ENCODE results near the gene L1CAM.

The L1CAM gene

GRCh38 chrX:153902385-153902784, 16.4 kb upstream of the L1CAM start:
- H3K27ac ChIP-seq: no peak overlapping the region

GRCh38 chrX:153901753-153902140, 15.8 kb upstream of the L1CAM start:
- no peak for TF ChIP-seq CTCF (IDR thresholded peaks at IDR 0.05)
- no peak for TF ChIP-seq ZFX (IDR thresholded peaks at IDR 0.05; ENCODE audit: borderline replicate concordance)
- no peak overlapping the region for H3K27ac ChIP-seq

More at GRCh38 chrX:153902385-153902784, 16.4 kb upstream of the L1CAM start:
- TF ChIP-seq ZFX (IDR thresholded peaks at IDR 0.05; ENCODE audit: borderline replicate concordance) (no peak), CTCF (IDR thresholded peaks at IDR 0.05) (no peak)

GRCh38 chrX:153900831-153901752, 15.1 kb upstream of the L1CAM start:
- TF ChIP-seq ZFX (IDR thresholded peaks at IDR 0.05; ENCODE audit: borderline replicate concordance): no peak
- no peak for TF ChIP-seq CTCF (IDR thresholded peaks at IDR 0.05)
- no peak overlapping the region for H3K27ac ChIP-seq

- H3K27ac ChIP-seq: no peak overlapping the region
- TF ChIP-seq ZFX (IDR thresholded peaks at IDR 0.05; ENCODE audit: borderline replicate concordance) (no peak), CTCF (IDR thresholded peaks at IDR 0.05) (no peak)
Observed at GRCh38 chrX:153897899-153898298, 11.9 kb upstream of the L1CAM start.

- no peak overlapping the region for H3K27ac ChIP-seq
- no peak for TF ChIP-seq ZFX (IDR thresholded peaks at IDR 0.05; ENCODE audit: borderline replicate concordance)
- TF ChIP-seq CTCF (IDR thresholded peaks at IDR 0.05): no peak
Observed at GRCh38 chrX:153889123-153889522, 3.1 kb upstream of the L1CAM start.

GRCh38 chrX:153888344-153888743, 2.4 kb upstream of the L1CAM start:
- TF ChIP-seq CTCF (IDR thresholded peaks at IDR 0.05): no peak
- TF ChIP-seq ZFX (IDR thresholded peaks at IDR 0.05; ENCODE audit: borderline replicate concordance): no peak
- H3K27ac ChIP-seq: no peak overlapping the region

GRCh38 chrX:153887385-153887784, 1.4 kb upstream of the L1CAM start:
- TF ChIP-seq ZFX (IDR thresholded peaks at IDR 0.05; ENCODE audit: borderline replicate concordance) (no peak), CTCF (IDR thresholded peaks at IDR 0.05) (no peak)
- no peak overlapping the region for H3K27ac ChIP-seq

Data from 22Rv1 (cell line).